Body of pancreas (tissue), 4 donors: ENCODE results near the gene NRIP2. TPM values are rescaled to one million over a fixed set of nuclear protein-coding genes. Genes with fewer than 3 reads are reported as not detected.
"Not testable (repeated sequence)": the region's sequence is repeated elsewhere in the genome, so short reads cannot be mapped to it uniquely, and the experiment has no call there.

Source experiments
- ATAC-seq: fragments of 150-250 bp; one replicate; pipeline ENCODE4 v1.9.1; 2016
- DNase-seq, 4 donors: peaks; one replicate each; pipeline ENCODE4 v3.0.0-alpha.2; 2019
- H3K27ac ChIP-seq, 4 donors: fragments of 200-600 bp; sonication (generic); 1 replicate in 3 of 4; 2 replicates in 1 of 4; pipeline versions ENCODE4 v1.5.1 to v1.6.1; 2016 to 2019; ENCODE audit warnings: mild to moderate bottlenecking in 1 of 4, mixed read lengths in 1 of 4, moderate library complexity in 1 of 4
- H3K27me3 ChIP-seq, 2 donors: fragments of 200-600 bp; sonication (generic); one replicate each; pipeline ENCODE4 v1.6.0; 2016; ENCODE audit warnings: mild to moderate bottlenecking in 1 of 2
- H3K36me3 ChIP-seq, 2 donors: fragments of 200-600 bp; sonication (generic); replicated peaks in 1 of 2; 2 replicates each; pipeline ENCODE4 v1.5.1; 2016; ENCODE audit warnings: low read depth in 2 of 2; ENCODE audit not compliant: insufficient read depth in 1 of 2
- H3K4me1 ChIP-seq: fragments of 200-600 bp; sonication (generic); one replicate; pipeline ENCODE4 v1.6.0; 2016
- H3K4me3 ChIP-seq, 2 donors: fragments of 200-600 bp; sonication (generic); 1 replicate in 1 of 2; 2 replicates in 1 of 2; pipeline ENCODE4 v1.5.1; 2016 to 2019
- H3K9me3 ChIP-seq, 3 donors: fragments of 200-600 bp; sonication (generic); 1 replicate in 2 of 3; 2 replicates in 1 of 3; pipeline ENCODE4 v1.5.1; 2016
- POLR2A ChIP-seq, 3 donors: fragments of 450-650 bp; IDR thresholded peaks; one replicate each; pipeline ENCODE4 v1.6.1; 2016; ENCODE audit warnings: antibody characterized with exemption in 3 of 3, mild to moderate bottlenecking in 2 of 3
- WGBS, 2 donors: methylation state at CpG; one replicate each; pipeline ENCODE4 v1.1.5; 2017; 5-methylcytosine and 5-hydroxymethylcytosine counted together
- intact Hi-C: fragments of 100-400 bp; cut with DNase I; formaldehyde crosslinking; loops from one replicate; pipeline ENCODE4 v1.15.1; 2023
- total RNA-seq, 2 donors: library from RNA; depleted of rRNA; stranded (reverse); fragments of >200 nt; gene quantifications; one replicate each; pipeline ENCODE4 v1.1.0, GENCODE V29; 2016
- TF ChIP-seq, protein P1 (sequence below), 7 experiments: fragments of 450-650 bp in 4 of 7; fragments of 200-600 bp in 3 of 7; sonication (generic) in 3 of 7; IDR thresholded peaks; one replicate each; pipeline ENCODE4 v1.5.1; 2016 to 2019; ENCODE audit warnings: antibody characterized with exemption in 7 of 7

NRIP2 gene
- total RNA-seq, 2 donors from 2014 or later, result 0.26 to 0.33 TPM

GRCh38 chr12:2876431-2877046, 41.7 kb upstream of the NRIP2 start:
- Histone ChIP-seq H3K27ac (peak overlapping the region in 3 of 4 donors; percentile 87 to 91 (median 87)), H3K4me1 (peaks cover 14% of the 10 kb centered on the region), H3K4me3 (peak overlapping the region; percentile 77 to 90), H3K27me3 (no peaks in the 10 kb centered on the region), H3K36me3 (no peaks in the 10 kb centered on the region), H3K9me3 (no peaks in the 10 kb centered on the region)
- intact Hi-C loops, result no loop called here
- TF ChIP-seq, protein P1, sequence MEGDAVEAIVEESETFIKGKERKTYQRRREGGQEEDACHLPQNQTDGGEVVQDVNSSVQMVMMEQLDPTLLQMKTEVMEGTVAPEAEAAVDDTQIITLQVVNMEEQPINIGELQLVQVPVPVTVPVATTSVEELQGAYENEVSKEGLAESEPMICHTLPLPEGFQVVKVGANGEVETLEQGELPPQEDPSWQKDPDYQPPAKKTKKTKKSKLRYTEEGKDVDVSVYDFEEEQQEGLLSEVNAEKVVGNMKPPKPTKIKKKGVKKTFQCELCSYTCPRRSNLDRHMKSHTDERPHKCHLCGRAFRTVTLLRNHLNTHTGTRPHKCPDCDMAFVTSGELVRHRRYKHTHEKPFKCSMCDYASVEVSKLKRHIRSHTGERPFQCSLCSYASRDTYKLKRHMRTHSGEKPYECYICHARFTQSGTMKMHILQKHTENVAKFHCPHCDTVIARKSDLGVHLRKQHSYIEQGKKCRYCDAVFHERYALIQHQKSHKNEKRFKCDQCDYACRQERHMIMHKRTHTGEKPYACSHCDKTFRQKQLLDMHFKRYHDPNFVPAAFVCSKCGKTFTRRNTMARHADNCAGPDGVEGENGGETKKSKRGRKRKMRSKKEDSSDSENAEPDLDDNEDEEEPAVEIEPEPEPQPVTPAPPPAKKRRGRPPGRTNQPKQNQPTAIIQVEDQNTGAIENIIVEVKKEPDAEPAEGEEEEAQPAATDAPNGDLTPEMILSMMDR (IDR thresholded peaks at IDR 0.05), result no peak
- no peak for TF ChIP-seq POLR2A (IDR thresholded peaks at IDR 0.05)
- DNase-seq, result peak in 1 of 4 donors; percentile 17
- peak; percentile 42 for ATAC-seq
- WGBS, 2 donors, result 5 to 21% methylated on average over 9 to 38 of the region's 38 CpGs

GRCh38 chr12:2868986-2869632, 34.3 kb upstream of the NRIP2 start:
- H3K27ac ChIP-seq, ATAC-seq, H3K4me1 ChIP-seq, H3K9me3 ChIP-seq, DNase-seq, H3K27me3 ChIP-seq, H3K4me3 ChIP-seq, H3K36me3 ChIP-seq: not testable (repeated sequence)
- 88 to 97% methylated on average over 9 of the region's 9 CpGs for WGBS, 2 donors
- intact Hi-C loops, result loop anchor here (10.0 kb wide), 1 partner anchor 166 kb away; no protein-coding TSS in a partner anchor

- 96 to 100% methylated on average over 5 to 9 of the region's 9 CpGs for WGBS, 2 donors
- H3K27me3 ChIP-seq, result no peaks in the 10 kb centered on the region
- ATAC-seq (no peak), DNase-seq (no peak)
- H3K4me3 ChIP-seq, result no peak overlapping the region
- no peaks in the 10 kb centered on the region for H3K9me3 ChIP-seq
- intact Hi-C loops, result loop anchor here (10.0 kb wide), 1 partner anchor 171 kb away; no protein-coding TSS in a partner anchor
- H3K4me1 ChIP-seq, result no peaks in the 10 kb centered on the region
- H3K36me3 ChIP-seq, result no peaks in the 10 kb centered on the region
- no peak overlapping the region for H3K27ac ChIP-seq
- TF ChIP-seq POLR2A (IDR thresholded peaks at IDR 0.05), result no peak
- TF ChIP-seq, protein P1 (IDR thresholded peaks at IDR 0.05), result no peak
Observed at GRCh38 chr12:2864198-2864597, 29.4 kb upstream of the NRIP2 start.

GRCh38 chr12:2863402-2863801, 28.6 kb upstream of the NRIP2 start:
- H3K27me3 ChIP-seq, ATAC-seq, H3K4me3 ChIP-seq, H3K4me1 ChIP-seq, H3K27ac ChIP-seq, H3K36me3 ChIP-seq, DNase-seq, H3K9me3 ChIP-seq: not testable (repeated sequence)
- 93 to 94% methylated on average over 6 to 7 of the region's 7 CpGs for WGBS, 2 donors
- intact Hi-C loops, result loop anchor here (10.0 kb wide), 1 partner anchor 171 kb away; no protein-coding TSS in a partner anchor

GRCh38 chr12:2862876-2863275, 28.0 kb upstream of the NRIP2 start:
- intact Hi-C loops, result loop anchor here (10.0 kb wide), 1 partner anchor 172 kb away; no protein-coding TSS in a partner anchor
- TF ChIP-seq POLR2A (IDR thresholded peaks at IDR 0.05), result no peak
- TF ChIP-seq, protein P1 (IDR thresholded peaks at IDR 0.05), result no peak
- Histone ChIP-seq H3K27me3 (no peaks in the 10 kb centered on the region), H3K4me1 (no peaks in the 10 kb centered on the region), H3K36me3 (no peaks in the 10 kb centered on the region), H3K4me3 (no peak overlapping the region), H3K27ac (no peak overlapping the region), H3K9me3 (no peaks in the 10 kb centered on the region)
- ATAC-seq (no peak), DNase-seq (no peak)
- 90 to 93% methylated on average over 7 of the region's 7 CpGs for WGBS, 2 donors
